Keratinocyte (primary cell): ENCODE data around the gene ACP7. TPM values are rescaled to one million over a fixed set of nuclear protein-coding genes. Genes with fewer than 3 reads are reported as not detected.

Source experiments
- DNase-seq: peaks from one replicate; pipeline ENCODE4 v3.0.0-alpha.2; 2011; ENCODE audit warnings: low read depth, missing footprints, low spot score
- FAIRE-seq: peaks from 2 replicates; lab custom pipeline; 2011; peaks lifted over from hg19 to GRCh38; lab: Jason Lieb, UNC
- H2AFZ ChIP-seq: 2 replicates; pipeline ENCODE4 v1.6.0; 2012; ENCODE audit warnings: low read length, control low read depth, inconsistent platforms; ENCODE audit not compliant: control insufficient read depth
- H3K27ac ChIP-seq: 2 replicates; pipeline ENCODE4 v1.5.1; 2011; ENCODE audit warnings: low read length; ENCODE audit not compliant: control insufficient read depth, insufficient read depth
- H3K27me3 ChIP-seq: 3 replicates; pipeline ENCODE4 v1.6.0; 2011; ENCODE audit warnings: low read length; ENCODE audit not compliant: control insufficient read depth, insufficient read depth; ENCODE audit errors: extremely low read depth
- H3K36me3 ChIP-seq, 2 experiments: 2 replicates in 1 of 2; 3 replicates in 1 of 2; pipeline ENCODE4 v1.5.1; 2011; ENCODE audit warnings: low read length in 2 of 2, mild to moderate bottlenecking in 1 of 2; ENCODE audit not compliant: control insufficient read depth in 2 of 2, insufficient read depth in 2 of 2; ENCODE audit errors: extremely low read depth in 1 of 2
- H3K4me1 ChIP-seq: 3 replicates; pipeline ENCODE4 v1.5.1; 2011; ENCODE audit warnings: low read length; ENCODE audit not compliant: control insufficient read depth, insufficient read depth; ENCODE audit errors: extremely low read depth
- H3K4me2 ChIP-seq: 3 replicates; pipeline ENCODE4 v1.6.0; 2011; ENCODE audit warnings: low read depth, low read length; ENCODE audit not compliant: control insufficient read depth, insufficient read depth; ENCODE audit errors: extremely low read depth
- H3K4me3 ChIP-seq, 3 experiments: fragments of 200-600 bp in 1 of 3; sonication (generic) in 1 of 3; 2 replicates in 2 of 3; 3 replicates in 1 of 3; pipeline ENCODE4 v1.5.1; 2011 to 2016; ENCODE audit warnings: low read length in 3 of 3, mild to moderate bottlenecking in 3 of 3, control low read depth in 2 of 3, inconsistent platforms in 1 of 3, low read depth in 1 of 3, mixed read lengths in 1 of 3, mixed run types in 1 of 3, moderate library complexity in 1 of 3; ENCODE audit not compliant: control insufficient read depth in 2 of 3, insufficient read depth in 2 of 3; ENCODE audit errors: extremely low read depth in 1 of 3
- H3K79me2 ChIP-seq: 2 replicates; pipeline ENCODE4 v1.6.0; 2012; ENCODE audit warnings: low read length; ENCODE audit not compliant: control insufficient read depth, insufficient read depth
- H3K9ac ChIP-seq: 3 replicates; pipeline ENCODE4 v1.6.0; 2011; ENCODE audit warnings: low read length; ENCODE audit not compliant: control insufficient read depth, insufficient read depth; ENCODE audit errors: extremely low read depth
- H3K9me1 ChIP-seq: 3 replicates; pipeline ENCODE4 v1.6.0; 2011; ENCODE audit warnings: low read length; ENCODE audit not compliant: control insufficient read depth, insufficient read depth; ENCODE audit errors: extremely low read depth
- H3K9me3 ChIP-seq: 2 replicates; pipeline ENCODE4 v1.5.1; 2012; ENCODE audit warnings: low read depth, low read length; ENCODE audit not compliant: control insufficient read depth
- H4K20me1 ChIP-seq: 3 replicates; pipeline ENCODE4 v1.6.0; 2011; ENCODE audit warnings: low read length; ENCODE audit not compliant: control insufficient read depth, insufficient read depth; ENCODE audit errors: extremely low read depth
- EZH2 ChIP-seq: IDR thresholded peaks from one replicate; pipeline ENCODE4 v1.6.1; 2012; ENCODE audit warnings: inconsistent platforms, mild to moderate bottlenecking, low read length, moderate library complexity
- dilution Hi-C: fragments of 300-500 bp; cut with MboI; formaldehyde crosslinking; loops from one replicate; pipeline ENCODE4 v1.7.0; 2020; ENCODE audit warnings: low sequenced_read_pairs; ENCODE audit not compliant: extremely low pct_ligation_motif_present
- polyA plus RNA-seq, 5 experiments: library from polyadenylated mRNA; depleted of rRNA in 3 of 5; stranded (reverse) in 3 of 5; stranded (forward) in 1 of 5; unstranded in 1 of 5; fragments of >200 nt; gene quantifications; 1 replicate in 1 of 5; 2 replicates in 3 of 5; 3 replicates in 1 of 5; pipeline versions ENCODE4 v1.2.1 to v1.2.3, GENCODE V29; 2011 to 2012; ENCODE audit warnings: missing spikeins in 2 of 5, low read depth in 1 of 5, low replicate concordance in 1 of 5
- TF ChIP-seq, protein P1 (sequence below), 3 experiments: IDR thresholded peaks in 1 of 3; conservative IDR thresholded peaks in 1 of 3; optimal IDR thresholded peaks in 1 of 3; 2 replicates in 2 of 3; 3 replicates in 1 of 3; pipeline versions ENCODE3 to v1.5.1; 2011; ENCODE audit warnings: low read length in 3 of 3, mild to moderate bottlenecking in 3 of 3, moderate library complexity in 2 of 3, control low read depth in 1 of 3, inconsistent platforms in 1 of 3; ENCODE audit not compliant: insufficient read depth in 2 of 3; ENCODE audit errors: extremely low read depth in 1 of 3

ACP7 gene
- polyA plus RNA-seq, 1 donor (not counting 4 experiments of a cell fraction or from before 2014, with no cell fraction given) = 0.09 TPM

GRCh38 chr19:39129116-39129515 is 44.9 kb downstream of the ACP7 start:
- H3K4me2 ChIP-seq = no peak overlapping the region
- H3K36me3 ChIP-seq = no peaks in the 10 kb centered on the region
- no peak overlapping the region for H2AFZ ChIP-seq
- H3K9ac ChIP-seq = no peak overlapping the region
- DNase-seq (no peak), FAIRE-seq (no peak)
- H3K27me3 ChIP-seq = no peaks in the 10 kb centered on the region
- H3K9me1 ChIP-seq = peaks cover 1% of the 10 kb centered on the region
- H3K4me3 ChIP-seq = no peak overlapping the region
- no peak overlapping the region for H3K27ac ChIP-seq
- peaks cover 17% of the 10 kb centered on the region for H3K4me1 ChIP-seq
- H3K9me3 ChIP-seq = no peaks in the 10 kb centered on the region
- peaks cover 83% of the 10 kb centered on the region for H3K79me2 ChIP-seq
- TF ChIP-seq EZH2 = no peak
- TF ChIP-seq, protein P1, sequence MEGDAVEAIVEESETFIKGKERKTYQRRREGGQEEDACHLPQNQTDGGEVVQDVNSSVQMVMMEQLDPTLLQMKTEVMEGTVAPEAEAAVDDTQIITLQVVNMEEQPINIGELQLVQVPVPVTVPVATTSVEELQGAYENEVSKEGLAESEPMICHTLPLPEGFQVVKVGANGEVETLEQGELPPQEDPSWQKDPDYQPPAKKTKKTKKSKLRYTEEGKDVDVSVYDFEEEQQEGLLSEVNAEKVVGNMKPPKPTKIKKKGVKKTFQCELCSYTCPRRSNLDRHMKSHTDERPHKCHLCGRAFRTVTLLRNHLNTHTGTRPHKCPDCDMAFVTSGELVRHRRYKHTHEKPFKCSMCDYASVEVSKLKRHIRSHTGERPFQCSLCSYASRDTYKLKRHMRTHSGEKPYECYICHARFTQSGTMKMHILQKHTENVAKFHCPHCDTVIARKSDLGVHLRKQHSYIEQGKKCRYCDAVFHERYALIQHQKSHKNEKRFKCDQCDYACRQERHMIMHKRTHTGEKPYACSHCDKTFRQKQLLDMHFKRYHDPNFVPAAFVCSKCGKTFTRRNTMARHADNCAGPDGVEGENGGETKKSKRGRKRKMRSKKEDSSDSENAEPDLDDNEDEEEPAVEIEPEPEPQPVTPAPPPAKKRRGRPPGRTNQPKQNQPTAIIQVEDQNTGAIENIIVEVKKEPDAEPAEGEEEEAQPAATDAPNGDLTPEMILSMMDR (optimal IDR thresholded peaks at IDR 0.05 in 1 of 3, IDR thresholded peaks at IDR 0.05 in 1 of 3, conservative IDR thresholded peaks at IDR 0.05 in 1 of 3; ENCODE audit: extremely low read depth in 1 of 3, insufficient read depth in 2 of 3, low read length in 3 of 3) = no peak
- dilution Hi-C loops = no loop called here
- H4K20me1 ChIP-seq = peaks cover 6% of the 10 kb centered on the region

- Histone ChIP-seq H4K20me1 (peaks cover 8% of the 10 kb centered on the region), H3K9me1 (peaks cover 2% of the 10 kb centered on the region), H3K4me1 (peaks cover 17% of the 10 kb centered on the region), H3K4me3 (no peak overlapping the region), H3K79me2 (peaks cover 95% of the 10 kb centered on the region), H3K9me3 (no peaks in the 10 kb centered on the region), H3K4me2 (no peak overlapping the region), H3K27ac (no peak overlapping the region), H3K36me3 (no peaks in the 10 kb centered on the region), H2AFZ (no peak overlapping the region), H3K27me3 (no peaks in the 10 kb centered on the region), H3K9ac (no peak overlapping the region)
- dilution Hi-C loops = no loop called here
- TF ChIP-seq, protein P1 (optimal IDR thresholded peaks at IDR 0.05 in 1 of 3, IDR thresholded peaks at IDR 0.05 in 1 of 3, conservative IDR thresholded peaks at IDR 0.05 in 1 of 3; ENCODE audit: extremely low read depth in 1 of 3, insufficient read depth in 2 of 3, low read length in 3 of 3) = no peak
- no peak for DNase-seq
- FAIRE-seq = no peak
Observed at GRCh38 chr19:39130337-39131254, 46.4 kb downstream of the ACP7 start.
